ENCODE data around the gene RASSF7. TPM values are rescaled to one million over a fixed set of nuclear protein-coding genes. Genes with fewer than 3 reads are reported as not detected.

The RASSF7 gene
- total and polyA plus RNA-seq, 2 of the 8 experiments (the other 6 are each of a cell fraction or from before 2014, with no cell fraction given), result 22.3 to 43.9 TPM

- no peak overlapping the region for H3K27ac ChIP-seq (ENCODE audit: low read depth, low read length)
- FAIRE-seq, result no peak
- TF ChIP-seq HDAC2 (IDR thresholded peaks at IDR 0.05; ENCODE audit: borderline replicate concordance in 1 of 2, low read depth in 2 of 2, low read length in 2 of 2), result no peak
- no peak for TF ChIP-seq EZH2 (IDR thresholded peaks at IDR 0.05; ENCODE audit: low read depth, low read length, severe bottlenecking)
- TF ChIP-seq RXRA (IDR thresholded peaks at IDR 0.05; ENCODE audit: insufficient read depth, low read depth, low read length), result no peak
- TF ChIP-seq CREB1 (IDR thresholded peaks at IDR 0.05), result no peak
- no peak for TF ChIP-seq JUND (IDR thresholded peaks at IDR 0.05; ENCODE audit: low read length)
- no peak for TF ChIP-seq SP2 (IDR thresholded peaks at IDR 0.05; ENCODE audit: low read length)
- TF ChIP-seq SIX5 (IDR thresholded peaks at IDR 0.05; ENCODE audit: low read depth, low read length), result no peak
These were observed 17.7 kb downstream of the RASSF7 start for GRCh38 chr11:578276-579035.

More at GRCh38 chr11:578276-579035, 17.7 kb downstream of the RASSF7 start:
- Histone ChIP-seq H3K23ac (ENCODE audit: insufficient read length) (no peak overlapping the region), H3K79me1 (ENCODE audit: low read depth, low read length) (peaks cover 23% of the 10 kb centered on the region), H4K8ac (ENCODE audit: extremely low read depth, insufficient read depth, low read length) (no peak overlapping the region), H3K9ac (replicated peaks in 1 of 4; ENCODE audit: extremely low read depth in 1 of 4, low read depth in 3 of 4, low read length in 3 of 4) (peak overlapping the region in 2 of 4 experiments; percentile 7 to 36; a peak in 3 of 7 replicates), H3K4ac (replicated peaks; ENCODE audit: insufficient read length, low read depth, low read length) (no peak overlapping the region), H2BK120ac (replicated peaks; ENCODE audit: low read depth, low read length) (no peak overlapping the region), H2BK5ac (ENCODE audit: low read depth, low read length) (no peak overlapping the region; the same call in 1 of the 2 replicates), H3K4me2 (ENCODE audit: insufficient read depth in 1 of 2, low read depth in 2 of 2, low read length in 2 of 2) (peak overlapping the region; percentile 91 to 99; a peak in 2 of 4 replicates), H4K91ac (replicated peaks; ENCODE audit: insufficient read length, low read length) (no peak overlapping the region), H3K9me3 (ENCODE audit: insufficient read depth in 2 of 2, low read depth in 1 of 2, low read length in 1 of 2) (no peaks in the 10 kb centered on the region), H3K18ac (ENCODE audit: extremely low read depth, low read length) (no peak overlapping the region), H2BK12ac (ENCODE audit: low read depth, low read length) (no peak overlapping the region), H4K20me1 (replicated peaks in 1 of 2; ENCODE audit: control insufficient read depth in 1 of 2, insufficient read depth in 2 of 2, low read length in 2 of 2) (peaks cover 37 to 44% of the 10 kb centered on the region in 2 experiments), H2BK15ac (ENCODE audit: low read length) (no peak overlapping the region), H3K56ac (replicated peaks; ENCODE audit: insufficient read length, low read depth, low read length) (no peak overlapping the region), H3K4me1 (replicated peaks in 1 of 4; ENCODE audit: control insufficient read depth in 3 of 4, insufficient read depth in 4 of 4, low read length in 3 of 4) (peaks cover 4 to 17% (median 11%) of the 10 kb centered on the region in 4 experiments), H3K23me2 (ENCODE audit: low read depth, low read length) (peaks cover 15% of the 10 kb centered on the region), H3K27me3 (replicated peaks in 1 of 4; ENCODE audit: control insufficient read depth in 3 of 4, extremely low read depth in 1 of 4, insufficient read depth in 3 of 4, low read length in 3 of 4) (peaks cover 8 to 15% (median 13%) of the 10 kb centered on the region in 4 experiments), H2BK20ac (ENCODE audit: low read length) (no peak overlapping the region), H2AFZ (ENCODE audit: low read length) (no peak overlapping the region), H3K36me3 (ENCODE audit: control insufficient read depth in 2 of 4, insufficient read depth in 4 of 4, low read length in 3 of 4) (peaks cover 0 to 13% (median 7%) of the 10 kb centered on the region in 4 experiments; a peak in 6 of 8 replicates), H3K79me2 (ENCODE audit: control insufficient read depth in 1 of 2, insufficient read depth in 2 of 2, low read length in 2 of 2) (peaks cover 38 to 54% of the 10 kb centered on the region in 2 experiments), H4K5ac (ENCODE audit: insufficient read length, low read depth, low read length) (no peak overlapping the region), H3K14ac (ENCODE audit: insufficient read length) (no peak overlapping the region), H3K4me3 (ENCODE audit: extremely low read depth in 1 of 4, insufficient read depth in 2 of 4, low read depth in 3 of 4, low read length in 4 of 4) (peak overlapping the region; percentile 87 to 99 (median 88); a peak in 4 of 8 replicates), H2AK5ac (ENCODE audit: low read depth, low read length) (no peak overlapping the region)
- POLR2A ChIA-PET (ENCODE audit: partially characterized antibody), result interaction anchor here (0.7 to 2.6 kb wide), 8 partner anchors 10 to 169 kb away, joined by 3 to 9 read pairs (median 4); partner anchors contain the start of genes LMNTD2, RASSF7 and TALDO1
- WGBS, 2 experiments (ENCODE audit: extremely low coverage in 1 of 2, insufficient coverage in 1 of 2, insufficient read length in 1 of 2, insufficient replicate concordance in 2 of 2, low coverage in 1 of 2, low lambda C conversion rate in 2 of 2, missing lambda C conversion rate in 1 of 2), result 94% methylated on average over 19 of the region's 21 CpGs; no CpG with 5 or more reads in 1 of the 2 experiments
- CTCF ChIA-PET (ENCODE audit: partially characterized antibody), result interaction anchor here (0.6 to 2.6 kb wide), 5 partner anchors 12 to 244 kb away, joined by 3 to 11 read pairs (median 6); no protein-coding TSS in a partner anchor
- no peak for DNase-seq (ENCODE audit: low read depth in 1 of 2, low spot score in 2 of 2)
